ENCODE measurements around the gene VSIG10L2. TPM values are rescaled to one million over a fixed set of nuclear protein-coding genes. Genes with fewer than 3 reads are reported as not detected.
A peak's percentile ranks its signal among the peaks of the same experiment; 100 is the strongest.

Gene VSIG10L2
- total and polyA plus RNA-seq, 2 experiments from 2014 or later: not detected

DNA sequence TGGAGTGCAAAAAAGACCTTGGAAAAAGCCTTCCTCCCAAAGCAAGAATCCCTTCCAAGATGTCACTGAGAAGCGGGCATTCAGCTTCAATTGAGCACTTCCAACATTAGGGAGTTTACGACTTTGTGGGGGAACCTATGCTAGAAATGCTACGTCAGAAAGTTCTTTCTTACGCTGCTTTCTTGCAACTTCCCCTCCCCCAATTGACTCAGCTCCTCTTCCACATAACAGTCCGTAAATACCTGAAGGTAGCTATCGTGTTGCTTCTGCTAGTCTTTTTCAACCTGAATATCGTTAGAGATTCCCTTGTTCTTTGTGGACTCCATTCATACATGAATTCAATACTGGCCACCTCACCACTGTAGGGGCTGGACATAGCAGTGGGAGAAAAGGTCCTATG is 47.0 kb downstream of the VSIG10L2 start:
- H3K9me2 ChIP-seq (ENCODE audit: insufficient read depth): no peaks in the 10 kb centered on the region
- H3K79me2 ChIP-seq (ENCODE audit: insufficient read depth): no peaks in the 10 kb centered on the region
- no peaks in the 10 kb centered on the region for H3K27me3 ChIP-seq (replicated peaks; ENCODE audit: insufficient read depth)
- no peak overlapping the region for H3K4me3 ChIP-seq
- no peaks in the 10 kb centered on the region for H3K9me3 ChIP-seq (ENCODE audit: low read depth)
- in situ Hi-C loops (cut with MboI): no loop called here
- TF ChIP-seq EZH2phosphoT487 (IDR thresholded peaks at IDR 0.05; ENCODE audit: insufficient read depth, low read depth) (no peak), EZH2 (IDR thresholded peaks at IDR 0.05; ENCODE audit: insufficient read depth, poor library complexity, severe bottlenecking) (no peak)
- no peaks in the 10 kb centered on the region for H3K36me3 ChIP-seq (ENCODE audit: low read depth)
- no peak overlapping the region for H2AFZ ChIP-seq
- no peak overlapping the region for H3K9ac ChIP-seq
- no peak for DNase-seq
- WGBS, 2 experiments (ENCODE audit: low coverage in 1 of 2, low lambda C conversion rate in 2 of 2, missing lambda C conversion rate in 2 of 2): 95% methylated on average over 7 of the region's 7 CpGs
- peaks cover 4% of the 10 kb centered on the region; the same call in 1 of the 2 replicates for H3F3A ChIP-seq (ENCODE audit: insufficient read depth)
- no peaks in the 10 kb centered on the region for H4K20me1 ChIP-seq (ENCODE audit: insufficient read depth)
- no peak overlapping the region for H3K27ac ChIP-seq
- H3K4me2 ChIP-seq (ENCODE audit: unreplicated experiment): no peak overlapping the region
- peaks cover 22% of the 10 kb centered on the region for H3K4me1 ChIP-seq (ENCODE audit: insufficient read depth)

DNA sequence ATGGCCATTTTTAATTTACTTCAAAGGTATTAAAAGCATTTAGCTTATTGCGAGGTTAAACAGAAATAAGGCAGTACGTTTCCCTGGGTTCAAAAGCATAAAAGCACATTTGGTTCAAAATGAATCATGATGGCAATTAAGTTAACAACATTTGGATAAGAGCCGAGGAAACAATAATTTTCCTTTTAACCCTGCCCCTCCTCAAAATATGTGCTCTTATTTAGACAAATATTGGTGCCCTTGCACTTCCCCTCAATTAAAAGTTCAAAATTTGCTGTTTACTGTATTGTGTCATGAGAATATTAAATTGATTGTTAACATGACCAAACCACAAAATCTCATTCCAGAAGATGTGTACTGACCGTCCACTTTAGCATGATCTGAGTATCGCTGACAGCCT is 48.7 kb downstream of the VSIG10L2 start:
- Histone ChIP-seq H3K27ac (no peak overlapping the region), H4K20me1 (ENCODE audit: insufficient read depth) (no peaks in the 10 kb centered on the region), H3K79me2 (ENCODE audit: insufficient read depth) (no peaks in the 10 kb centered on the region), H3K9me2 (ENCODE audit: insufficient read depth) (no peaks in the 10 kb centered on the region), H3K9ac (no peak overlapping the region), H3K4me3 (no peak overlapping the region), H3K27me3 (replicated peaks; ENCODE audit: insufficient read depth) (no peaks in the 10 kb centered on the region), H3K4me1 (ENCODE audit: insufficient read depth) (peaks cover 22% of the 10 kb centered on the region), H3K36me3 (ENCODE audit: low read depth) (no peaks in the 10 kb centered on the region), H2AFZ (no peak overlapping the region), H3F3A (ENCODE audit: insufficient read depth) (peaks cover 4% of the 10 kb centered on the region; the same call in 1 of the 2 replicates), H3K9me3 (ENCODE audit: low read depth) (no peaks in the 10 kb centered on the region), H3K4me2 (ENCODE audit: unreplicated experiment) (no peak overlapping the region)
- TF ChIP-seq EZH2phosphoT487 (IDR thresholded peaks at IDR 0.05; ENCODE audit: insufficient read depth, low read depth) (no peak), EZH2 (IDR thresholded peaks at IDR 0.05; ENCODE audit: insufficient read depth, poor library complexity, severe bottlenecking) (no peak)
- 53 to 55% methylated on average over 5 of the region's 5 CpGs for WGBS, 2 experiments (ENCODE audit: low coverage in 1 of 2, low lambda C conversion rate in 2 of 2, missing lambda C conversion rate in 2 of 2)
- no peak for DNase-seq
- in situ Hi-C loops (cut with MboI): no loop called here

DNA sequence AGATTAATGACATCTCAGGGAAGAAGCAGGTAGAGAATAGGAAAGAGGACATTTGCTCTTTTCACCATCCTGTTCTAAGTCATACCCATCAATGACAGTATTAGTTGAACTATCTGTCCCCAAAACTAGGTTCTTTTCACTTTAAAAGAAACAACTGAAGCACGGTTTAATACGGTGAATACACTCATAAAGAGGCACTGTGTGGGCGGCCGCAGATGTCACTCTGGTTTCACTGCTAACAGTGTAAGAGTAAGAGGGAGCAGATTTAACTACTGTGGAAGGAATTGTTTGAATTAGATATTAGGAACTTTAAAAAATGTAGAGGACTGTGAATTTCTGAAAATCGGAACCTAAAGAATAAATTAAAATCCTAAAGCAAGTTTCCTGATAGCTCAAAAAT is 49.5 kb downstream of the VSIG10L2 start:
- WGBS, 2 experiments (ENCODE audit: low coverage in 1 of 2, low lambda C conversion rate in 2 of 2, missing lambda C conversion rate in 2 of 2): 11 to 16% methylated on average over 5 of the region's 5 CpGs
- no peaks in the 10 kb centered on the region for H3K36me3 ChIP-seq (ENCODE audit: low read depth)

DNA sequence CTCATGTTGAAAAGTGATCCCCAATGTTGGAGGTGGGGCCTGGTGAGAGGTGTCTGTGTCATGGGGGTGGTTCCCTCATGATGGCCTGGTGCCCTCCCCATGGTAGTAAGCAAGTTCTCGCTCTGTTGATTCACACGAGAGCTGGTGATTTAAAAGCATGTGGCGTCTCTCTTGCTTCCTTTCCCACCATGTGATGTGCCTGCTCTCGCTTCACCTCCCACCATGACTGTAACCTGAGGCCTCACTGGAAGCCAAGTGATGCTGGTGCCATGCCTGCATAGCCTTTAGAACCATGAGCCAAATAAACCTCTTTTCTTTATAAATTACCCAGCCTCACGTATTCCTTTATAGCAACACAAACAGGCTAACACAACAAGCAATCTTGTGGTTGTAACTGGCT is 52.4 kb downstream of the VSIG10L2 start:
- Histone ChIP-seq H3K27ac (no peak overlapping the region), H3K36me3 (ENCODE audit: low read depth) (no peaks in the 10 kb centered on the region), H3K9me2 (ENCODE audit: insufficient read depth) (no peaks in the 10 kb centered on the region), H3K9ac (no peak overlapping the region), H3K4me1 (ENCODE audit: insufficient read depth) (peaks cover 13% of the 10 kb centered on the region), H3K27me3 (replicated peaks; ENCODE audit: insufficient read depth) (no peaks in the 10 kb centered on the region), H3K4me3 (no peak overlapping the region), H4K20me1 (ENCODE audit: insufficient read depth) (no peaks in the 10 kb centered on the region), H3F3A (ENCODE audit: insufficient read depth) (peaks cover 4% of the 10 kb centered on the region; the same call in 1 of the 2 replicates), H3K9me3 (ENCODE audit: low read depth) (no peaks in the 10 kb centered on the region), H3K4me2 (ENCODE audit: unreplicated experiment) (no peak overlapping the region), H2AFZ (no peak overlapping the region), H3K79me2 (ENCODE audit: insufficient read depth) (no peaks in the 10 kb centered on the region)
- TF ChIP-seq EZH2 (IDR thresholded peaks at IDR 0.05; ENCODE audit: insufficient read depth, poor library complexity, severe bottlenecking): no peak
- no peak for TF ChIP-seq EZH2phosphoT487 (IDR thresholded peaks at IDR 0.05; ENCODE audit: insufficient read depth, low read depth)
- DNase-seq: no peak
- WGBS, 2 experiments (ENCODE audit: low coverage in 1 of 2, low lambda C conversion rate in 2 of 2, missing lambda C conversion rate in 2 of 2): 94 to 97% methylated on average over 5 of the region's 5 CpGs
- in situ Hi-C loops (cut with MboI): no loop called here

More for the DNA sequence above, 49.5 kb downstream of the VSIG10L2 start:
- Histone ChIP-seq H3K27ac (peak overlapping the region; percentile 4; the same call in 1 of the 2 replicates), H2AFZ (0 out of 2 replicates have a peak overlapping the region, but pooled peaks have one; percentile 18), H3K4me1 (ENCODE audit: insufficient read depth) (peaks cover 15% of the 10 kb centered on the region), H3F3A (ENCODE audit: insufficient read depth) (peaks cover 4% of the 10 kb centered on the region; the same call in 1 of the 2 replicates), H3K9ac (no peak overlapping the region), H3K79me2 (ENCODE audit: insufficient read depth) (no peaks in the 10 kb centered on the region), H3K4me3 (0 out of 2 replicates have a peak overlapping the region, but pooled peaks have one; percentile 7), H4K20me1 (ENCODE audit: insufficient read depth) (no peaks in the 10 kb centered on the region), H3K9me2 (ENCODE audit: insufficient read depth) (no peaks in the 10 kb centered on the region), H3K4me2 (ENCODE audit: unreplicated experiment) (peak overlapping the region; percentile 61), H3K27me3 (replicated peaks; ENCODE audit: insufficient read depth) (no peaks in the 10 kb centered on the region), H3K9me3 (ENCODE audit: low read depth) (no peaks in the 10 kb centered on the region)
- TF ChIP-seq EZH2phosphoT487 (IDR thresholded peaks at IDR 0.05; ENCODE audit: insufficient read depth, low read depth): no peak
- no peak for TF ChIP-seq EZH2 (IDR thresholded peaks at IDR 0.05; ENCODE audit: insufficient read depth, poor library complexity, severe bottlenecking)
- peak; percentile 64 for DNase-seq
- in situ Hi-C loops (cut with MboI): no loop called here

All from GM23248 (cell line).